ENCODE data around the gene POLR1F.

GRCh38 chr7:19663816-19664462 lies 44.9 kb downstream of the POLR1F start:
- TF ChIP-seq POLR2AphosphoS5 (IDR thresholded peaks at IDR 0.05; ENCODE audit: low read depth) (no peak), CTCF (conservative IDR thresholded peaks at IDR 0.05; ENCODE audit: low read depth in 2 of 2) (no peak), EZH2phosphoT487 (IDR thresholded peaks at IDR 0.05; ENCODE audit: unreplicated experiment) (no peak), REST (IDR thresholded peaks at IDR 0.05; ENCODE audit: unreplicated experiment) (no peak), EZH2 (IDR thresholded peaks at IDR 0.05; ENCODE audit: low read depth, unreplicated experiment) (no peak), ETS1 (IDR thresholded peaks at IDR 0.05) (no peak), CREB1 (CRISPR knock-in tag; IDR thresholded peaks at IDR 0.05; ENCODE audit: low read depth) (no peak), JUNB (IDR thresholded peaks at IDR 0.05; ENCODE audit: unreplicated experiment) (no peak), STAT1 (IDR thresholded peaks at IDR 0.05; ENCODE audit: unreplicated experiment) (no peak), ZNF114 (CRISPR knock-in tag; IDR thresholded peaks at IDR 0.05) (no peak), ZNF462 (CRISPR knock-in tag; IDR thresholded peaks at IDR 0.05) (no peak)
